ENCODE data around the gene PPP1R3A.

Gene PPP1R3A

DNA sequence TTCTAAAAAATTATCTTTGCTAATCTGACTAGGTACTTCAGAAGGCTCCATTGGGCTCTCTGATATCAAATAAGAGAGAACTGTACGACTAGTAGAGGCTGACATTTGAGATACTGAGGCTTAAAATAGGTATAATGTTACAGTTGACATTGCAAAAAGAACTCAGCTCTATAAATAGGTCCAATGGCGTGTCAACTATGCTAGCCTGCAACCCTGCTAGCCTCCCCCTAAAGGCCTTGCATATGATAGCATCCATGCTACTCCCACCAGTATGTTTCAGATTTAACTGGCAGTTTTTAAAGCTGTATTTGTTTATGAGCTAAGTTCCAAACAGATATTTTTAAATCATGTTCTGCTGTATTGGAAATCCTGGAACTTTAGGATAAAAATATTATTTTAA, at the start of gene PPP1R3A:
PPP1R3A (minus strand) TSS at position 64 of the 400 bp plus-strand sequence; CDS start at position 51, 13 bp downstream.
- no peak for TF ChIP-seq CTCF (conservative IDR thresholded peaks at IDR 0.05; ENCODE audit: control insufficient read depth, insufficient read depth, low read depth, low read length)
- DNase-seq (ENCODE audit: low read depth): no peak

GRCh38 chr7:113963356-113963755, 44.5 kb upstream of the PPP1R3A start:
- H3K4me3 ChIP-seq (ENCODE audit: control insufficient read depth, low read depth, low read length): no peak overlapping the region
- no peak for TF ChIP-seq CTCF (conservative IDR thresholded peaks at IDR 0.05; ENCODE audit: control insufficient read depth, insufficient read depth, low read depth, low read length)

More for the DNA sequence above, at the start of gene PPP1R3A:
- no peak within 1 kb of the TSS for H3K4me3 ChIP-seq (ENCODE audit: control insufficient read depth, low read depth, low read length)

DNA sequence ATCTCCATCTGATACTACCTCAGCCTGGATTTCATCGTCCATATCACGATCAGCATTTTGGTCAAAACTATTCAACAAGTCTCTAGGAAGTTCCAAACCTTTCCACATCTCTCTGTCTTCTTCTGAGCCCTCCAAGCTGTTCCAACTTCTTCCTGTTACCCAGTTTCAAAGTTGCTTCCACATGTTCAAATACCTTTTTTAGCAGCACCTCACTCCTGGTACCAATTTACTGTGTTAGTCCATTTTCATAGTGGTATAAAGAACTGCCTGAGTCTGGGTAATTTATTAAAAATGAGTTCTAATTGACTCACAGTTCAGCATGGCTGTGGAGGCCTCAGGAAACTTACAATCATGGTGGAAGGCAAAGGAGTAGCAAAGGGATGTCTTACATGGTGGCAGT, 41.1 kb upstream of the PPP1R3A start:
- DNase-seq (ENCODE audit: low read depth): no peak
- no peak overlapping the region for H3K4me3 ChIP-seq (ENCODE audit: control insufficient read depth, low read depth, low read length)
- no peak for TF ChIP-seq CTCF (conservative IDR thresholded peaks at IDR 0.05; ENCODE audit: control insufficient read depth, insufficient read depth, low read depth, low read length)

More at GRCh38 chr7:113963356-113963755, 44.5 kb upstream of the PPP1R3A start:
- no peak for DNase-seq (ENCODE audit: low read depth)

- no peak overlapping the region for H3K4me3 ChIP-seq (ENCODE audit: control insufficient read depth, low read depth, low read length)
- no peak for DNase-seq (ENCODE audit: low read depth)
- TF ChIP-seq CTCF (conservative IDR thresholded peaks at IDR 0.05; ENCODE audit: control insufficient read depth, insufficient read depth, low read depth, low read length): no peak
Observed at GRCh38 chr7:113955157-113955556, 36.3 kb upstream of the PPP1R3A start.

GRCh38 chr7:113953553-113953952, 34.7 kb upstream of the PPP1R3A start:
- no peak for TF ChIP-seq CTCF (conservative IDR thresholded peaks at IDR 0.05; ENCODE audit: control insufficient read depth, insufficient read depth, low read depth, low read length)
- H3K4me3 ChIP-seq (ENCODE audit: control insufficient read depth, low read depth, low read length): no peak overlapping the region
- no peak for DNase-seq (ENCODE audit: low read depth)

DNA sequence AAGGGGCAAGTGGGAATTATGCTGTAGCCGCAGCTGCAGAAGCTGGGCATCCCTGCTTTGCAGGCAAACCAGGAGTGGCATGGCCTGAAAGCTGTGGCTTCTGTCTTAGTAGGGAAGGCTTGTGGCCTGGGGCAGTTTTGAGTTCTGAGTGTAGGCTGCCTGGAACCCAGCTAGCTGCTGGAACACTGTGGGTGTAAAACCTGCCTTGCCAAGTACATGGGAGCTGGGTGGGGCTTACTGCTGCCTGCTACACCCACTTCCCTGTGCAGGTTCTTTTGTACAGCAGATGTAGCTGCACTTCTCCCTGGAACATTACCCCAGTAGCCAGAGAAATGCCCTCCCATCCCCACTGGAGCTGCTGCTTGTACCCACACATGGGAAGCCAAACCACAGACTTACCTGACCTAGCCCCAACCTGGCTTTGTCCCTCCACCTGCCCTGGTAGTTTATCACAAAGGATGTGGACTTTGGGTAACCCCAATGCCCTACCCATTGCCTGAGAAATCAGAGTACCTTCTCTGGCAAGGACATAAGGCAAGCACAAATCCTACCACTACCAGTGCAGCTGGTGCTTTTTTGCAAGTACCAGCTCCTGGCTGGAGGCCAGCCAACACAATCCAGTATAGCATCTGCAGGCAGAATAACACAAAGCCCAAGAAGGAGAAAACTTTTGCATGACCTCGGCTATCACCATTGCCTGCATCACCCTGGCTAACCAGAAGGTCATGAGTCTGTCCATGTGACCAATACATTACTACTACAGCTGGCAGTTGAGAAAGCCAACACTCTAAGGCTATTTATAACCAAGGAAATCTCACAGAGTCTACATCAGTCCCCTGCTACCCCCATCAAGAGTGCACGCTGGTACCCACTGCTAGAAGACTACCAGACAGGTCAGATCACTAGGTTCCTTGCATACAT, 26.5 kb upstream of the PPP1R3A start:
- DNase-seq (ENCODE audit: low read depth): no peak
- no peak overlapping the region for H3K4me3 ChIP-seq (ENCODE audit: control insufficient read depth, low read depth, low read length)
- TF ChIP-seq CTCF (conservative IDR thresholded peaks at IDR 0.05; ENCODE audit: control insufficient read depth, insufficient read depth, low read depth, low read length): no peak

Data from fibroblast of mammary gland (primary cell).